OCI-LY1 (cell line): ENCODE data around the gene HSPE1.

Experiments used
- H2AFZ ChIP-seq: fragments of 200-600 bp; sonication (generic), shearing (Covaris generic); 2 replicates; pipeline ENCODE4 v1.6.0; 2014; ENCODE audit warnings: antibody characterized with exemption, mild to moderate bottlenecking, low read length
- H3F3A ChIP-seq: fragments of 200-600 bp; sonication (generic), shearing (Covaris generic); 2 replicates; pipeline ENCODE4 v1.6.0; 2014; ENCODE audit warnings: mild to moderate bottlenecking, antibody characterized with exemption, low read length, moderate library complexity; ENCODE audit not compliant: insufficient read depth
- H3K27ac ChIP-seq: fragments of 200-600 bp; sonication (generic); 2 replicates; pipeline ENCODE4 v1.5.1; 2014; ENCODE audit warnings: low read length, mixed run types, mild to moderate bottlenecking, low read depth; ENCODE audit not compliant: poor library complexity, severe bottlenecking
- H3K27me3 ChIP-seq: fragments of 200-600 bp; sonication (generic); 2 replicates; pipeline ENCODE4 v1.6.0; 2014; ENCODE audit warnings: antibody characterized with exemption, mild to moderate bottlenecking, low read length, moderate library complexity; ENCODE audit not compliant: insufficient read depth
- H3K36me3 ChIP-seq: fragments of 200-600 bp; sonication (generic); 2 replicates; pipeline ENCODE4 v1.6.1; 2014; ENCODE audit warnings: mild to moderate bottlenecking, antibody characterized with exemption, low read length, moderate library complexity, mixed read lengths; ENCODE audit not compliant: insufficient read depth
- H3K4me1 ChIP-seq: fragments of 200-600 bp; sonication (generic); 2 replicates; pipeline ENCODE4 v1.5.1; 2014; ENCODE audit warnings: mild to moderate bottlenecking, low read length, moderate library complexity; ENCODE audit not compliant: insufficient read depth, severe bottlenecking
- H3K4me2 ChIP-seq: fragments of 200-600 bp; sonication (generic), shearing (Covaris generic); 2 replicates; pipeline ENCODE4 v1.6.1; 2014; ENCODE audit warnings: low read length
- H3K4me3 ChIP-seq: fragments of 200-600 bp; sonication (generic); 2 replicates; pipeline ENCODE4 v1.5.1; 2014; ENCODE audit warnings: low read length, low read depth, mild to moderate bottlenecking, mixed read lengths; ENCODE audit not compliant: poor library complexity, severe bottlenecking
- H3K79me2 ChIP-seq: fragments of 200-600 bp; shearing (Covaris generic); 2 replicates; pipeline ENCODE4 v1.6.1; 2016; ENCODE audit warnings: mixed run types, low read length, mixed read lengths; ENCODE audit not compliant: insufficient read depth
- H3K9ac ChIP-seq: fragments of 200-600 bp; sonication (generic), shearing (Covaris generic); 2 replicates; pipeline ENCODE4 v1.6.1; 2014; ENCODE audit warnings: mild to moderate bottlenecking, low read length, mixed read lengths
- H3K9me2 ChIP-seq: fragments of 200-600 bp; sonication (generic), shearing (Covaris generic); 2 replicates; pipeline ENCODE4 v1.6.1; 2014; ENCODE audit warnings: low read depth, mild to moderate bottlenecking, low read length, mixed read lengths
- H3K9me3 ChIP-seq: fragments of 200-600 bp; shearing (Covaris generic); 2 replicates; pipeline ENCODE4 v1.6.1; 2014; ENCODE audit warnings: low read length, mixed read lengths
- H4K20me1 ChIP-seq: fragments of 200-600 bp; sonication (generic), shearing (Covaris generic); 2 replicates; pipeline ENCODE4 v1.6.0; 2016; ENCODE audit warnings: mild to moderate bottlenecking, low read length; ENCODE audit not compliant: insufficient read depth
- EZH2 ChIP-seq: fragments of 200-600 bp; sonication (generic), shearing (Covaris generic); IDR thresholded peaks from 2 replicates; pipeline ENCODE4 v1.8.0; 2017; ENCODE audit warnings: borderline replicate concordance, mixed run types, mild to moderate bottlenecking, antibody characterized with exemption, low read length, moderate library complexity, mixed read lengths
- TF ChIP-seq, protein P1 (sequence below): fragments of 200-600 bp; sonication (generic), shearing (Covaris generic); IDR thresholded peaks from 2 replicates; pipeline ENCODE4 v1.5.1; 2017; ENCODE audit warnings: mild to moderate bottlenecking, antibody characterized with exemption, low read length, moderate library complexity, mixed read lengths

The HSPE1 gene

GRCh38 chr2:197506658-197507057, 6.5 kb downstream of the HSPE1 start:
- H3K27ac ChIP-seq = no peak overlapping the region
- TF ChIP-seq, protein P1, sequence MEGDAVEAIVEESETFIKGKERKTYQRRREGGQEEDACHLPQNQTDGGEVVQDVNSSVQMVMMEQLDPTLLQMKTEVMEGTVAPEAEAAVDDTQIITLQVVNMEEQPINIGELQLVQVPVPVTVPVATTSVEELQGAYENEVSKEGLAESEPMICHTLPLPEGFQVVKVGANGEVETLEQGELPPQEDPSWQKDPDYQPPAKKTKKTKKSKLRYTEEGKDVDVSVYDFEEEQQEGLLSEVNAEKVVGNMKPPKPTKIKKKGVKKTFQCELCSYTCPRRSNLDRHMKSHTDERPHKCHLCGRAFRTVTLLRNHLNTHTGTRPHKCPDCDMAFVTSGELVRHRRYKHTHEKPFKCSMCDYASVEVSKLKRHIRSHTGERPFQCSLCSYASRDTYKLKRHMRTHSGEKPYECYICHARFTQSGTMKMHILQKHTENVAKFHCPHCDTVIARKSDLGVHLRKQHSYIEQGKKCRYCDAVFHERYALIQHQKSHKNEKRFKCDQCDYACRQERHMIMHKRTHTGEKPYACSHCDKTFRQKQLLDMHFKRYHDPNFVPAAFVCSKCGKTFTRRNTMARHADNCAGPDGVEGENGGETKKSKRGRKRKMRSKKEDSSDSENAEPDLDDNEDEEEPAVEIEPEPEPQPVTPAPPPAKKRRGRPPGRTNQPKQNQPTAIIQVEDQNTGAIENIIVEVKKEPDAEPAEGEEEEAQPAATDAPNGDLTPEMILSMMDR = no peak
- no peak for TF ChIP-seq EZH2

DNA sequence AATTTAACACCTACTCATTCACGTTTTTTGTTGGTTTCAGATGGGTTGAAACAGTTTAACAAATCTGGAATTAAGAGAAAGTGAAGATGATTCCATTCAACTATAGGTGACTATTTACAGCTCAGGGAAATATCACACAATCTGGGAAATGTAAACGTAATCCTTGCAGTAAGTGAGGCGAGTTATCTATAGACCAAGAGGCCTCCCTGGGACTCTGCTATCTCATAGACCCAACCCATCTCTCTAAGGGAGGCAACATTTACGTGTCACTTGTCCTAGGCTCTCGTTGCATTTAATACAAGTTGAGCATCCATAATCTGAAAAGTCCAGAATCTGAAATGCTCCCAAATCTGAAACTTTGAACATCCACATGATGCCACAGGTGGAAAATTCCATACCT, 13.7 kb downstream of the HSPE1 start:
- TF ChIP-seq, protein P1 = no peak
- TF ChIP-seq EZH2 = no peak
- Histone ChIP-seq H3K36me3 (no peaks in the 10 kb centered on the region), H3K4me3 (no peak overlapping the region), H3K4me1 (peaks cover 31% of the 10 kb centered on the region), H2AFZ (no peak overlapping the region), H3K27me3 (no peaks in the 10 kb centered on the region), H3K9me3 (no peaks in the 10 kb centered on the region), H4K20me1 (no peaks in the 10 kb centered on the region), H3K27ac (peak overlapping the region; percentile 91), H3K9me2 (no peaks in the 10 kb centered on the region), H3K9ac (no peak overlapping the region), H3K79me2 (peaks cover 32% of the 10 kb centered on the region), H3F3A (no peaks in the 10 kb centered on the region), H3K4me2 (no peak overlapping the region)

More at GRCh38 chr2:197506658-197507057, 6.5 kb downstream of the HSPE1 start:
- Histone ChIP-seq H2AFZ (no peak overlapping the region), H4K20me1 (no peaks in the 10 kb centered on the region), H3K27me3 (no peaks in the 10 kb centered on the region), H3K9me2 (no peaks in the 10 kb centered on the region), H3K4me1 (peaks cover 13% of the 10 kb centered on the region), H3F3A (peaks cover 3% of the 10 kb centered on the region; the same call in 1 of the 2 replicates), H3K36me3 (peaks cover 53% of the 10 kb centered on the region), H3K4me3 (no peak overlapping the region), H3K9me3 (no peaks in the 10 kb centered on the region), H3K4me2 (no peak overlapping the region), H3K79me2 (peaks cover 15% of the 10 kb centered on the region), H3K9ac (no peak overlapping the region)

DNA sequence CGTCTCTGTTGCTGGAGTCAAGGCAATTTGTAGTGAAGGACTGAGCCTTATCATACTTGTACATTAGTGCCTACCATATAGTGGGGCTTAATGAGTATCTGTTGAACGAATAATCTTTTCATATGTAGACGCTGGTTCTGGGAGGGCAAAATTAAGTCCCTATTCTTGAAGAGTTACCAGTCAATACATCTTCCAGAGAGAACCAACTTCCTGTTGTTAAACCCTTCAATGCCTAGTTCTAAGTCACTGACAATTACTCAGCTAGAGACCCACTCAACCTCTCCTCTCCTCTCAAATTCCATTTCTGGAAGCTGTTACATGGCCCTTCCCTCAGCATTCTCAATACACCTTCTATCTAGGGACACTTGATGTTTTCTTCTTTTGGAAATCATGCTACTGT, 14.6 kb downstream of the HSPE1 start:
- no peaks in the 10 kb centered on the region for H3K36me3 ChIP-seq

More for the DNA sequence above, 14.6 kb downstream of the HSPE1 start:
- Histone ChIP-seq H3K27me3 (no peaks in the 10 kb centered on the region), H3K9me3 (no peaks in the 10 kb centered on the region), H3K4me3 (peak overlapping the region; percentile 84), H3K9ac (peak overlapping the region; percentile 84), H2AFZ (no peak overlapping the region), H3K79me2 (peaks cover 40% of the 10 kb centered on the region), H4K20me1 (no peaks in the 10 kb centered on the region), H3K9me2 (no peaks in the 10 kb centered on the region), H3K4me1 (peaks cover 31% of the 10 kb centered on the region), H3F3A (no peaks in the 10 kb centered on the region), H3K4me2 (peak overlapping the region; percentile 84), H3K27ac (peak overlapping the region; percentile 91)
- TF ChIP-seq EZH2 = no peak
- TF ChIP-seq, protein P1 = no peak
